PC-9 (cell line): ENCODE results near the gene TANC1. TPM values are rescaled to one million over a fixed set of nuclear protein-coding genes. Genes with fewer than 3 reads are reported as not detected.

ENCODE experiments used
- BruUV-seq: library from RNA; stranded (reverse); fragments of 400-500 nt; replicated peaks from 2 replicates; lab custom pipeline; 2021; lab: Mats Ljungman, UMichigan
- CTCF ChIA-PET: fragments of 300-600 bp; sonication (Branson Sonifier 250); formaldehyde crosslinking; loops from one replicate; lab custom pipeline; 2022; ENCODE audit warnings: antibody characterized with exemption; lab: Charles Lee
- POLR2A ChIA-PET: fragments of 300-600 bp; sonication (Branson Sonifier 250); formaldehyde crosslinking; loops from one replicate; lab custom pipeline; 2022; ENCODE audit warnings: antibody characterized with exemption; ENCODE audit not compliant: unreplicated experiment; lab: Charles Lee
- DNase-seq, 2 experiments: peaks; one replicate each; pipeline versions ENCODE4 v3.0.0 to v3.0.0-alpha.2; 2015 to 2022; ENCODE audit warnings: mixed read lengths in 1 of 2
- H2AFZ ChIP-seq: fragments of 200-600 bp; sonication (generic); 2 replicates; pipeline ENCODE4 v1.8.1; 2017; ENCODE audit warnings: antibody characterized with exemption
- H3F3A ChIP-seq: fragments of 200-600 bp; sonication (generic); 2 replicates; pipeline ENCODE4 v1.8.1; 2017; ENCODE audit warnings: antibody characterized with exemption, mild to moderate bottlenecking, low read depth; ENCODE audit not compliant: insufficient read depth
- H3K27ac ChIP-seq: fragments of 200-600 bp; sonication (generic); 2 replicates; pipeline ENCODE4 v1.6.1; 2016; ENCODE audit warnings: mixed run types
- H3K27me3 ChIP-seq: fragments of 200-600 bp; sonication (generic); 2 replicates; pipeline ENCODE4 v1.6.1; 2016; ENCODE audit warnings: low read depth, mixed run types; ENCODE audit not compliant: insufficient read depth
- H3K36me3 ChIP-seq: fragments of 200-600 bp; sonication (generic); 2 replicates; pipeline ENCODE4 v1.6.1; 2016; ENCODE audit warnings: low read depth, mixed run types
- H3K4me1 ChIP-seq: fragments of 200-600 bp; sonication (generic); replicated peaks from 2 replicates; pipeline ENCODE4 v1.6.1; 2016; ENCODE audit warnings: mixed run types; ENCODE audit not compliant: insufficient read depth
- H3K4me2 ChIP-seq: fragments of 200-600 bp; sonication (generic); 2 replicates; pipeline ENCODE4 v1.6.1; 2017; ENCODE audit warnings: mixed run types
- H3K4me3 ChIP-seq: fragments of 200-600 bp; sonication (generic); 2 replicates; pipeline ENCODE4 v1.6.1; 2016; ENCODE audit warnings: mixed run types
- H3K79me2 ChIP-seq: fragments of 200-600 bp; sonication (generic); 2 replicates; pipeline ENCODE4 v1.6.1; 2017; ENCODE audit warnings: low read depth, mixed run types
- H3K9me2 ChIP-seq: fragments of 200-600 bp; sonication (generic); 2 replicates; pipeline ENCODE4 v1.8.1; 2017; ENCODE audit warnings: mild to moderate bottlenecking; ENCODE audit not compliant: insufficient read depth
- H3K9me3 ChIP-seq: fragments of 200-600 bp; sonication (generic); 2 replicates; pipeline ENCODE4 v1.8.1; 2016; ENCODE audit warnings: low read depth; ENCODE audit not compliant: insufficient read depth
- H4K20me1 ChIP-seq: fragments of 200-600 bp; sonication (generic); 2 replicates; pipeline ENCODE4 v1.8.1; 2017; ENCODE audit not compliant: insufficient read depth
- CTCF ChIP-seq: fragments of 200-600 bp; sonication (generic); conservative IDR thresholded peaks from 2 replicates; pipeline ENCODE4 v1.6.1; 2017; ENCODE audit warnings: mixed run types, antibody characterized with exemption, mild to moderate bottlenecking, moderate library complexity
- EZH2 ChIP-seq: fragments of 200-600 bp; sonication (generic); IDR thresholded peaks from 2 replicates; pipeline ENCODE4 v1.8.0; 2017; ENCODE audit warnings: antibody characterized with exemption, low read depth
- intact Hi-C: fragments of 100-400 bp; cut with micrococcal nuclease; formaldehyde crosslinking; loops from one replicate; pipeline ENCODE4 v1.10.0; 2022; ENCODE audit not compliant: unreplicated experiment
- total RNA-seq: library from RNA; stranded (reverse); gene quantifications from 2 replicates; pipeline ENCODE4 v1.2.3, GENCODE V29; 2021

The TANC1 gene
- total RNA-seq, 1 experiment from 2014 or later = 26.0 TPM

GRCh38 chr2:159124931-159125467 is 156.6 kb downstream of the TANC1 start:
- no peak for DNase-seq
- no TSS peak for BruUV-seq
- peak overlapping the region; percentile 77 for H3K27ac ChIP-seq
- TF ChIP-seq EZH2 = no peak
- no peak for TF ChIP-seq CTCF
- H3K79me2 ChIP-seq = peaks cover 19% of the 10 kb centered on the region
- POLR2A ChIA-PET = interaction anchor here (0.6 kb wide), 1 partner anchor 94 kb away, joined by 3 read pairs; no protein-coding TSS in a partner anchor
- H3K27me3 ChIP-seq = no peaks in the 10 kb centered on the region
- CTCF ChIA-PET = interaction anchor here (0.6 kb wide), 1 partner anchor 98 kb away, joined by 3 read pairs; no protein-coding TSS in a partner anchor
- no peaks in the 10 kb centered on the region for H3K36me3 ChIP-seq
- no peaks in the 10 kb centered on the region for H3K9me3 ChIP-seq
- H4K20me1 ChIP-seq = no peaks in the 10 kb centered on the region
- no peaks in the 10 kb centered on the region for H3K9me2 ChIP-seq
- peaks cover 25% of the 10 kb centered on the region; the same call in 1 of the 2 replicates for H3F3A ChIP-seq
- no peak overlapping the region for H2AFZ ChIP-seq
- H3K4me1 ChIP-seq = peaks cover 31% of the 10 kb centered on the region
- intact Hi-C loops = loop anchor here (1.0 kb wide), 2 partner anchors 28 to 51 kb away; no protein-coding TSS in a partner anchor
- peak overlapping the region; percentile 62 for H3K4me2 ChIP-seq
- no peak overlapping the region for H3K4me3 ChIP-seq

- BruUV-seq = no TSS peak
- Histone ChIP-seq H3K4me1 (peaks cover 31% of the 10 kb centered on the region), H3K4me2 (no peak overlapping the region), H3K27ac (no peak overlapping the region), H2AFZ (no peak overlapping the region), H3K9me3 (no peaks in the 10 kb centered on the region), H3K79me2 (peaks cover 15% of the 10 kb centered on the region), H3K27me3 (no peaks in the 10 kb centered on the region), H3K36me3 (no peaks in the 10 kb centered on the region), H4K20me1 (no peaks in the 10 kb centered on the region), H3K9me2 (no peaks in the 10 kb centered on the region), H3K4me3 (no peak overlapping the region), H3F3A (peaks cover 25% of the 10 kb centered on the region; the same call in 1 of the 2 replicates)
- TF ChIP-seq EZH2 (no peak), CTCF (no peak)
- CTCF ChIA-PET = no interaction called here
- intact Hi-C loops = no loop called here
- DNase-seq = no peak
- POLR2A ChIA-PET = no interaction called here
Measured at GRCh38 chr2:159125858-159126257, 157.4 kb downstream of the TANC1 start.

GRCh38 chr2:159126432-159127022 is 158.1 kb downstream of the TANC1 start:
- Histone ChIP-seq H3K4me1 (peaks cover 33% of the 10 kb centered on the region), H3K9me3 (no peaks in the 10 kb centered on the region), H3K9me2 (no peaks in the 10 kb centered on the region), H3K4me2 (no peak overlapping the region), H2AFZ (no peak overlapping the region), H3F3A (peaks cover 25% of the 10 kb centered on the region; the same call in 1 of the 2 replicates), H3K4me3 (no peak overlapping the region), H3K27ac (no peak overlapping the region), H3K79me2 (peaks cover 10% of the 10 kb centered on the region), H3K36me3 (no peaks in the 10 kb centered on the region), H4K20me1 (no peaks in the 10 kb centered on the region), H3K27me3 (no peaks in the 10 kb centered on the region)
- intact Hi-C loops = no loop called here
- no peak for DNase-seq
- CTCF ChIA-PET = no interaction called here
- no TSS peak for BruUV-seq
- POLR2A ChIA-PET = no interaction called here
- TF ChIP-seq EZH2 (no peak), CTCF (no peak)
